Activated B cell treated with CpG ODN at 0.5 μM for 24 hours (primary cell): ENCODE results near the gene RIN1. TPM values are rescaled to one million over a fixed set of nuclear protein-coding genes. Genes with fewer than 3 reads are reported as not detected.

Experiments
- ATAC-seq: fragments of 200-7000 bp; cut with Tn5 transposase; one replicate; pipeline ENCODE4 v1.10.0; 2021; ENCODE audit warnings: low read depth, mild to moderate bottlenecking, moderate library complexity
- CTCF ChIA-PET: fragments of 350-600 bp; sonication (Branson Sonifier 250); formaldehyde crosslinking; loops from one replicate; lab custom pipeline; 2021; ENCODE audit warnings: antibody characterized with exemption; lab: Charles Lee
- POLR2A ChIA-PET: fragments of 350-600 bp; sonication (Branson Sonifier 250); formaldehyde crosslinking; loops from one replicate; lab custom pipeline; 2021; ENCODE audit warnings: antibody characterized with exemption; lab: Charles Lee
- DNase-seq: peaks from one replicate; pipeline ENCODE4 v3.0.0; 2022
- H3K27ac Mint-ChIP-seq: one replicate; pipeline ENCODE4 v1.8.0; 2020; ENCODE audit warnings: mixed read lengths
- H3K27me3 Mint-ChIP-seq: one replicate; pipeline ENCODE4 v1.8.0; 2021; ENCODE audit warnings: mixed read lengths
- H3K36me3 Mint-ChIP-seq: one replicate; pipeline ENCODE4 v1.8.0; 2021; ENCODE audit warnings: low read depth, mixed read lengths
- H3K4me1 Mint-ChIP-seq: one replicate; pipeline ENCODE4 v1.8.0; 2021; ENCODE audit warnings: mixed read lengths
- H3K4me3 Mint-ChIP-seq: one replicate; pipeline ENCODE4 v1.8.0; 2020; ENCODE audit warnings: mild to moderate bottlenecking, mixed read lengths
- H3K9me3 Mint-ChIP-seq: one replicate; pipeline ENCODE4 v1.8.0; 2020; ENCODE audit warnings: mixed read lengths
- CTCF ChIP-seq: fragments of 200-600 bp; IDR thresholded peaks from one replicate; pipeline ENCODE4 v1.8.0; 2022; ENCODE audit warnings: antibody characterized with exemption, mild to moderate bottlenecking
- intact Hi-C: fragments of 100-400 bp; cut with micrococcal nuclease; formaldehyde crosslinking; loops from one replicate; pipeline ENCODE4 v1.15.1; 2024
- total RNA-seq: library from RNA; stranded (reverse); gene quantifications from 2 replicates; pipeline ENCODE4 v1.2.3, GENCODE V29; 2022

RIN1 gene
- total RNA-seq, 1 donor from 2014 or later = 0.98 TPM

GRCh38 chr11:66366844-66367477 is 30.7 kb upstream of the RIN1 start:
- intact Hi-C loops = no loop called here
- peaks cover 4% of the 10 kb centered on the region for H3K36me3 Mint-ChIP-seq
- ChIA-PET POLR2A (interaction anchor here (0.6 kb wide), 1 partner anchor 31 kb away, joined by 3 read pairs; no protein-coding TSS in a partner anchor), CTCF (no interaction called here)
- H3K4me3 Mint-ChIP-seq = no peak overlapping the region
- no peak for TF ChIP-seq CTCF
- H3K27ac Mint-ChIP-seq = no peak overlapping the region
- peaks cover 8% of the 10 kb centered on the region for H3K4me1 Mint-ChIP-seq
- no peaks in the 10 kb centered on the region for H3K27me3 Mint-ChIP-seq
- no peak for DNase-seq
- no peaks in the 10 kb centered on the region for H3K9me3 Mint-ChIP-seq
- ATAC-seq = no peak

- POLR2A ChIA-PET = interaction anchor here (0.6 kb wide), 2 partner anchors 12 to 30 kb away, joined by 3 to 7 read pairs; no protein-coding TSS in a partner anchor
- CTCF ChIA-PET = no interaction called here
- TF ChIP-seq CTCF = no peak
- Mint-ChIP-seq H3K27me3 (no peaks in the 10 kb centered on the region), H3K4me3 (no peak overlapping the region), H3K9me3 (no peaks in the 10 kb centered on the region), H3K27ac (no peak overlapping the region), H3K4me1 (peaks cover 8% of the 10 kb centered on the region), H3K36me3 (peaks cover 4% of the 10 kb centered on the region)
- no peak for ATAC-seq
- no peak for DNase-seq
- intact Hi-C loops = no loop called here
These were observed 29.7 kb upstream of the RIN1 start for GRCh38 chr11:66365711-66366619.

GRCh38 chr11:66365166-66365565 is 28.9 kb upstream of the RIN1 start:
- no peak for DNase-seq
- ChIA-PET CTCF (no interaction called here), POLR2A (interaction anchor here (0.6 kb wide), 1 partner anchor 11 kb away, joined by 7 read pairs; no protein-coding TSS in a partner anchor)
- ATAC-seq = no peak
- Mint-ChIP-seq H3K36me3 (peaks cover 4% of the 10 kb centered on the region), H3K27me3 (no peaks in the 10 kb centered on the region), H3K4me3 (no peak overlapping the region), H3K4me1 (peaks cover 4% of the 10 kb centered on the region), H3K27ac (no peak overlapping the region), H3K9me3 (no peaks in the 10 kb centered on the region)
- TF ChIP-seq CTCF = no peak
- intact Hi-C loops = no loop called here

GRCh38 chr11:66363805-66364535 is 27.7 kb upstream of the RIN1 start:
- H3K36me3 Mint-ChIP-seq = peaks cover 1% of the 10 kb centered on the region
- H3K4me1 Mint-ChIP-seq = no peaks in the 10 kb centered on the region
- intact Hi-C loops = no loop called here
- POLR2A ChIA-PET = interaction anchor here (0.6 to 2.1 kb wide), 3 partner anchors 8 to 22 kb away, joined by 3 to 8 read pairs (median 4); partner anchors contain the start of gene SLC29A2
- H3K27me3 Mint-ChIP-seq = no peaks in the 10 kb centered on the region
- H3K4me3 Mint-ChIP-seq = no peak overlapping the region
- CTCF ChIA-PET = interaction anchor here (0.6 to 2.2 kb wide), 4 partner anchors 22 to 285 kb away, joined by 3 to 10 read pairs (median 4); no protein-coding TSS in a partner anchor
- H3K9me3 Mint-ChIP-seq = no peaks in the 10 kb centered on the region
- H3K27ac Mint-ChIP-seq = no peak overlapping the region
- ATAC-seq = peak; percentile 64
- peak; percentile 45 for DNase-seq
- no peak for TF ChIP-seq CTCF
